ENCODE data around the gene HS2ST1.

GRCh38 chr1:86938450-86938849 is 24.0 kb downstream of the HS2ST1 start:
- TF ChIP-seq, protein P1, sequence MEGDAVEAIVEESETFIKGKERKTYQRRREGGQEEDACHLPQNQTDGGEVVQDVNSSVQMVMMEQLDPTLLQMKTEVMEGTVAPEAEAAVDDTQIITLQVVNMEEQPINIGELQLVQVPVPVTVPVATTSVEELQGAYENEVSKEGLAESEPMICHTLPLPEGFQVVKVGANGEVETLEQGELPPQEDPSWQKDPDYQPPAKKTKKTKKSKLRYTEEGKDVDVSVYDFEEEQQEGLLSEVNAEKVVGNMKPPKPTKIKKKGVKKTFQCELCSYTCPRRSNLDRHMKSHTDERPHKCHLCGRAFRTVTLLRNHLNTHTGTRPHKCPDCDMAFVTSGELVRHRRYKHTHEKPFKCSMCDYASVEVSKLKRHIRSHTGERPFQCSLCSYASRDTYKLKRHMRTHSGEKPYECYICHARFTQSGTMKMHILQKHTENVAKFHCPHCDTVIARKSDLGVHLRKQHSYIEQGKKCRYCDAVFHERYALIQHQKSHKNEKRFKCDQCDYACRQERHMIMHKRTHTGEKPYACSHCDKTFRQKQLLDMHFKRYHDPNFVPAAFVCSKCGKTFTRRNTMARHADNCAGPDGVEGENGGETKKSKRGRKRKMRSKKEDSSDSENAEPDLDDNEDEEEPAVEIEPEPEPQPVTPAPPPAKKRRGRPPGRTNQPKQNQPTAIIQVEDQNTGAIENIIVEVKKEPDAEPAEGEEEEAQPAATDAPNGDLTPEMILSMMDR (IDR thresholded peaks at IDR 0.05; ENCODE audit: low read depth, low read length, missing input control), result no peak
- TF ChIP-seq GABPA (IDR thresholded peaks at IDR 0.05 in 1 of 2, conservative IDR thresholded peaks at IDR 0.05 in 1 of 2) (no peak), MAX (IDR thresholded peaks at IDR 0.05) (no peak)
- TF ChIP-seq, protein P2, sequence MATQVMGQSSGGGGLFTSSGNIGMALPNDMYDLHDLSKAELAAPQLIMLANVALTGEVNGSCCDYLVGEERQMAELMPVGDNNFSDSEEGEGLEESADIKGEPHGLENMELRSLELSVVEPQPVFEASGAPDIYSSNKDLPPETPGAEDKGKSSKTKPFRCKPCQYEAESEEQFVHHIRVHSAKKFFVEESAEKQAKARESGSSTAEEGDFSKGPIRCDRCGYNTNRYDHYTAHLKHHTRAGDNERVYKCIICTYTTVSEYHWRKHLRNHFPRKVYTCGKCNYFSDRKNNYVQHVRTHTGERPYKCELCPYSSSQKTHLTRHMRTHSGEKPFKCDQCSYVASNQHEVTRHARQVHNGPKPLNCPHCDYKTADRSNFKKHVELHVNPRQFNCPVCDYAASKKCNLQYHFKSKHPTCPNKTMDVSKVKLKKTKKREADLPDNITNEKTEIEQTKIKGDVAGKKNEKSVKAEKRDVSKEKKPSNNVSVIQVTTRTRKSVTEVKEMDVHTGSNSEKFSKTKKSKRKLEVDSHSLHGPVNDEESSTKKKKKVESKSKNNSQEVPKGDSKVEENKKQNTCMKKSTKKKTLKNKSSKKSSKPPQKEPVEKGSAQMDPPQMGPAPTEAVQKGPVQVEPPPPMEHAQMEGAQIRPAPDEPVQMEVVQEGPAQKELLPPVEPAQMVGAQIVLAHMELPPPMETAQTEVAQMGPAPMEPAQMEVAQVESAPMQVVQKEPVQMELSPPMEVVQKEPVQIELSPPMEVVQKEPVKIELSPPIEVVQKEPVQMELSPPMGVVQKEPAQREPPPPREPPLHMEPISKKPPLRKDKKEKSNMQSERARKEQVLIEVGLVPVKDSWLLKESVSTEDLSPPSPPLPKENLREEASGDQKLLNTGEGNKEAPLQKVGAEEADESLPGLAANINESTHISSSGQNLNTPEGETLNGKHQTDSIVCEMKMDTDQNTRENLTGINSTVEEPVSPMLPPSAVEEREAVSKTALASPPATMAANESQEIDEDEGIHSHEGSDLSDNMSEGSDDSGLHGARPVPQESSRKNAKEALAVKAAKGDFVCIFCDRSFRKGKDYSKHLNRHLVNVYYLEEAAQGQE (IDR thresholded peaks at IDR 0.05), result no peak

Measured in liver (tissue), 3 donors.